HEK293 (cell line): ENCODE data around the gene ARHGAP8.

Experiments used
- CTCF ChIA-PET: fragments of 350-600 bp; formaldehyde crosslinking; extraction: SDS; loops from one replicate; lab custom pipeline; 2021; ENCODE audit warnings: antibody characterized with exemption; lab: Yijun Ruan, JAX
- POLR2A ChIA-PET: fragments of 300-600 bp; formaldehyde crosslinking; extraction: SDS; loops from one replicate; lab custom pipeline; 2020; ENCODE audit warnings: antibody characterized with exemption, inconsistent platforms; lab: Yijun Ruan, JAX
- H3K27ac ChIP-seq: fragments of 200-500 bp; sonication (Bioruptor generic); 2 replicates; pipeline ENCODE4 v1.5.1; 2014; ENCODE audit warnings: low read depth, low read length, control low read depth, inconsistent platforms; ENCODE audit errors: extremely low read depth
- H3K36me3 ChIP-seq, 2 experiments: fragments of 200-500 bp in 1 of 2; sonication (Bioruptor generic) in 1 of 2; 1 replicate in 1 of 2; 2 replicates in 1 of 2; pipeline ENCODE4 v1.5.1; 2014 to 2017; ENCODE audit warnings: inconsistent platforms in 2 of 2, low read length in 2 of 2; ENCODE audit not compliant: control insufficient read depth in 2 of 2, insufficient read depth in 1 of 2
- H3K4me1 ChIP-seq: fragments of 200-500 bp; sonication (Bioruptor generic); 2 replicates; pipeline ENCODE4 v1.5.1; 2014; ENCODE audit warnings: mild to moderate bottlenecking, low read length, inconsistent platforms; ENCODE audit not compliant: control insufficient read depth, insufficient read depth
- H3K4me3 ChIP-seq: 2 replicates; pipeline ENCODE4 v1.5.1; 2011; ENCODE audit warnings: low read depth, mild to moderate bottlenecking, control low read depth, low read length, moderate library complexity
- H3K9me3 ChIP-seq: fragments of 200-500 bp; sonication (Bioruptor generic); 2 replicates; pipeline ENCODE4 v1.5.1; 2014; ENCODE audit warnings: low read depth, low read length, inconsistent platforms; ENCODE audit not compliant: control insufficient read depth, insufficient read depth
- OSR2 ChIP-seq: fragments of 450-650 bp; formaldehyde crosslinking; IDR thresholded peaks from 2 replicates; pipeline ENCODE4 v1.5.1; 2016; ENCODE audit warnings: missing biosample characterization, missing genetic modification characterization
- PRDM6 ChIP-seq: fragments of 450-650 bp; formaldehyde crosslinking; IDR thresholded peaks from 2 replicates; pipeline ENCODE4 v1.5.1; 2017; ENCODE audit warnings: missing biosample characterization, missing genetic modification characterization
- SP7 ChIP-seq: fragments of 450-650 bp; formaldehyde crosslinking; IDR thresholded peaks from 2 replicates; pipeline ENCODE4 v1.5.1; 2016; ENCODE audit warnings: missing biosample characterization, missing genetic modification characterization
- WT1 ChIP-seq: fragments of 450-650 bp; formaldehyde crosslinking; IDR thresholded peaks from 2 replicates; pipeline ENCODE4 v1.5.1; 2016; ENCODE audit warnings: missing biosample characterization, missing genetic modification characterization
- ZBTB10 ChIP-seq: fragments of 450-650 bp; formaldehyde crosslinking; IDR thresholded peaks from 2 replicates; pipeline ENCODE4 v1.5.1; 2016; ENCODE audit warnings: missing biosample characterization, missing genetic modification characterization
- ZBTB48 ChIP-seq: fragments of 450-650 bp; formaldehyde crosslinking; IDR thresholded peaks from 2 replicates; pipeline ENCODE4 v1.5.1; 2016; ENCODE audit warnings: missing biosample characterization, missing genetic modification characterization
- ZBTB8A ChIP-seq: fragments of 450-650 bp; formaldehyde crosslinking; IDR thresholded peaks from 2 replicates; pipeline ENCODE4 v1.5.1; 2016; ENCODE audit warnings: missing biosample characterization, missing genetic modification characterization
- ZEB2 ChIP-seq: fragments of 450-650 bp; formaldehyde crosslinking; IDR thresholded peaks from 2 replicates; pipeline ENCODE4 v1.5.1; 2016; ENCODE audit warnings: missing biosample characterization, missing genetic modification characterization
- ZNF10 ChIP-seq: fragments of 450-650 bp; formaldehyde crosslinking; IDR thresholded peaks from 2 replicates; pipeline ENCODE4 v1.5.1; 2017; ENCODE audit warnings: missing biosample characterization, missing genetic modification characterization
- ZNF19 ChIP-seq: fragments of 450-650 bp; formaldehyde crosslinking; IDR thresholded peaks from 2 replicates; pipeline ENCODE4; 2016; ENCODE audit warnings: missing biosample characterization, missing genetic modification characterization, low read depth
- ZNF221 ChIP-seq: fragments of 450-650 bp; formaldehyde crosslinking; IDR thresholded peaks from 2 replicates; pipeline ENCODE4 v1.5.1; 2017; ENCODE audit warnings: missing biosample characterization, missing genetic modification characterization, borderline replicate concordance
- ZNF37A ChIP-seq: fragments of 450-650 bp; IDR thresholded peaks from 2 replicates; pipeline ENCODE4 v1.5.1; 2018; ENCODE audit warnings: missing biosample characterization, missing genetic modification characterization
- ZNF423 ChIP-seq: fragments of 450-650 bp; formaldehyde crosslinking; IDR thresholded peaks from 2 replicates; pipeline ENCODE4 v1.5.1; 2016; ENCODE audit warnings: missing biosample characterization, missing genetic modification characterization
- ZNF426 ChIP-seq: fragments of 450-650 bp; formaldehyde crosslinking; IDR thresholded peaks from 2 replicates; pipeline ENCODE4 v1.5.1; 2017; ENCODE audit warnings: missing biosample characterization, missing genetic modification characterization, mild to moderate bottlenecking, inconsistent platforms, moderate library complexity
- ZNF530 ChIP-seq: fragments of 450-650 bp; formaldehyde crosslinking; IDR thresholded peaks from 2 replicates; pipeline ENCODE4 v1.5.1; 2016; ENCODE audit warnings: low read depth, missing biosample characterization, missing genetic modification characterization
- ZNF629 ChIP-seq: fragments of 450-650 bp; formaldehyde crosslinking; IDR thresholded peaks from 2 replicates; pipeline ENCODE4 v1.5.1; 2017; ENCODE audit warnings: missing biosample characterization, missing genetic modification characterization
- ZNF658 ChIP-seq: fragments of 450-650 bp; formaldehyde crosslinking; IDR thresholded peaks from 2 replicates; pipeline ENCODE4; 2016; ENCODE audit warnings: missing biosample characterization, missing genetic modification characterization
- ZNF660 ChIP-seq: fragments of 450-650 bp; IDR thresholded peaks from 2 replicates; pipeline ENCODE4 v1.5.1; 2018; ENCODE audit warnings: missing biosample characterization, mild to moderate bottlenecking, missing genetic modification characterization
- ZNF664 ChIP-seq: fragments of 450-650 bp; formaldehyde crosslinking; IDR thresholded peaks from 2 replicates; pipeline ENCODE4 v1.5.1; 2016; ENCODE audit warnings: missing biosample characterization, missing genetic modification characterization
- ZNF670 ChIP-seq: fragments of 450-650 bp; formaldehyde crosslinking; IDR thresholded peaks from 2 replicates; pipeline ENCODE4 v1.5.1; 2016; ENCODE audit warnings: missing biosample characterization, missing genetic modification characterization, low read depth
- ZNF777 ChIP-seq: fragments of 450-650 bp; formaldehyde crosslinking; IDR thresholded peaks from 2 replicates; pipeline ENCODE4 v1.5.1; 2017; ENCODE audit warnings: missing biosample characterization, missing genetic modification characterization, borderline replicate concordance
- ZXDB ChIP-seq: fragments of 450-650 bp; formaldehyde crosslinking; IDR thresholded peaks from 2 replicates; pipeline ENCODE4 v1.5.1; 2016; ENCODE audit warnings: missing biosample characterization, missing genetic modification characterization

Gene ARHGAP8

GRCh38 chr22:44726439-44726838 is 25.9 kb upstream of the ARHGAP8 start:
- Histone ChIP-seq H3K4me3 (no peak overlapping the region), H3K36me3 (peaks cover 0 to 27% of the 10 kb centered on the region in 2 experiments; a peak in 1 of 3 replicates), H3K9me3 (no peaks in the 10 kb centered on the region), H3K27ac (no peak overlapping the region), H3K4me1 (no peaks in the 10 kb centered on the region)
- TF ChIP-seq ZNF530 (tag by site-specific recombination): no peak
- no peak for TF ChIP-seq ZNF10 (tag by site-specific recombination)
- no peak for TF ChIP-seq ZNF423 (tag by site-specific recombination)
- TF ChIP-seq ZNF19 (tag by site-specific recombination): no peak
- TF ChIP-seq SP7 (tag by site-specific recombination): no peak
- no peak for TF ChIP-seq ZBTB10 (tag by site-specific recombination)
- TF ChIP-seq PRDM6 (tag by site-specific recombination): no peak
- TF ChIP-seq ZNF629 (tag by site-specific recombination): no peak
- TF ChIP-seq ZNF37A: no peak
- no peak for TF ChIP-seq ZNF221
- ChIA-PET CTCF (no interaction called here), POLR2A (no interaction called here)

GRCh38 chr22:44727148-44727547 is 25.2 kb upstream of the ARHGAP8 start:
- ChIA-PET CTCF (interaction anchor here (1.6 kb wide), 1 partner anchor 10 kb away, joined by 4 read pairs; no protein-coding TSS in a partner anchor), POLR2A (no interaction called here)
- Histone ChIP-seq H3K9me3 (no peaks in the 10 kb centered on the region), H3K4me3 (no peak overlapping the region), H3K4me1 (no peaks in the 10 kb centered on the region), H3K27ac (0 out of 2 replicates have a peak overlapping the region, but pooled peaks have one; percentile 9), H3K36me3 (peaks cover 0 to 21% of the 10 kb centered on the region in 2 experiments; a peak in 1 of 3 replicates)
- TF ChIP-seq OSR2 (tag by site-specific recombination) (no peak), ZNF664 (tag by site-specific recombination) (no peak), WT1 (no peak), ZNF426 (tag by site-specific recombination) (no peak), ZEB2 (tag by site-specific recombination) (no peak), ZNF777 (no peak), ZNF658 (tag by site-specific recombination) (no peak), ZBTB48 (no peak), ZNF660 (tag by site-specific recombination) (no peak), ZXDB (no peak), ZNF670 (tag by site-specific recombination) (no peak), ZBTB8A (no peak)
